Measurements from ENCODE around the gene RPLP1.

The RPLP1 gene

DNA sequence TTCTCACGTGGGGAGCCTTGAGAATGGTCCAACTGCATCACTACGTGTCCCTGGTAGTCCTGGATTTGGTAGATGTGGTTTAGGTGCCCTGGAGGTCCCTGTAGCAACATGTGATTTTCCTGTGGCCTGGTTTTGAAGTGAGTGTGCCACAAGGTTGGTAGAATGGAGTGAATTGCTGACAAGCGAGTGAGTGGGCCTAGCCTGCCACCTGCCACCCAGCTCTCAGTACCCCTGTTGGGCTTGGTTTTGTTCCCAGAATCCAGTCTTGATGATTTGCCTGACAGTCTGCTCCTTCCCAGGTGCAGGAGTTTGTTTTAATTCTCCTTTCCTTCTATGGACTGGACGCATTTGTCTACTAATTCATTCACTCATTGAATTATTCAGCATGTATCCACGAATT lies 19.4 kb downstream of the RPLP1 start:
- no peak for DNase-seq

DNA sequence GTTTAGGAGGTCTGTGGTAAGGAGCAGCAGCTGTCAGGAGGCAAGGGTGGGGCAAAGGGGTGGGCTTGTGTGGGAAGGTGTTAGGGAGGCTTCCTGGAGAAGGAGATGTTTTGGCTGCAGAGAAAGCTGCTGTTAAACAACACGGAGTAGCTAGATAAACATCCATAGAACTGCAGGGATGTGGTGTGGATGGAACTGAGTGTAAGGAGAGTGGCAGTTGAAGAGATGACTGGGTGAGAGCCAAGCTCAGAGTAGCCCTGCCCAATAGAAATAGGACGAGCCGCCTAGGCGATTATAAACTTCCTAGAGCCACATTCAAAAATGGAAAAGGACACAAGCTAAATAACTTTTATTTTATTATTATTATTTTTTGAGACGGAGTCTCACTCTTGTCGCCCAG lies 19.9 kb downstream of the RPLP1 start:
- DNase-seq: no peak

DNA sequence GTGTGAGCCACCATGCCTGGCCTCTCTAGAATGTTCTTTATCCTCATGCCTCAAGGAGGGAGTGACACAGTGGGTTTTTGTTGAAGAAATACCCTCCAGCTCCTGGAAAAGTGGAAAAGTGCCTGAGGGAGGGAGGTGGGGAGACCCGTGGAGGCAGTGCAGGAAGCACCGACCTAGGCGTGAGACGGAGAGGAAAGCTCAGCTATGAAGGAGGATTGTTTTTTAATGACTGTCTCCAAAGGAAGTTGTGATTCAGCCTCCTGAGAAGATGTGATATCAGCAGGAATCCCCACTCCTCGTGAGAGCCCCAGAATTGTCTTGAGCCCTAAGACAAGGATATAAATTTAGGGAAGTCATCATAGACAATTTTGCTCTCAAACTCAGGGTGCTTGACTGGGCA lies 21.7 kb downstream of the RPLP1 start:
- no peak for DNase-seq

DNA sequence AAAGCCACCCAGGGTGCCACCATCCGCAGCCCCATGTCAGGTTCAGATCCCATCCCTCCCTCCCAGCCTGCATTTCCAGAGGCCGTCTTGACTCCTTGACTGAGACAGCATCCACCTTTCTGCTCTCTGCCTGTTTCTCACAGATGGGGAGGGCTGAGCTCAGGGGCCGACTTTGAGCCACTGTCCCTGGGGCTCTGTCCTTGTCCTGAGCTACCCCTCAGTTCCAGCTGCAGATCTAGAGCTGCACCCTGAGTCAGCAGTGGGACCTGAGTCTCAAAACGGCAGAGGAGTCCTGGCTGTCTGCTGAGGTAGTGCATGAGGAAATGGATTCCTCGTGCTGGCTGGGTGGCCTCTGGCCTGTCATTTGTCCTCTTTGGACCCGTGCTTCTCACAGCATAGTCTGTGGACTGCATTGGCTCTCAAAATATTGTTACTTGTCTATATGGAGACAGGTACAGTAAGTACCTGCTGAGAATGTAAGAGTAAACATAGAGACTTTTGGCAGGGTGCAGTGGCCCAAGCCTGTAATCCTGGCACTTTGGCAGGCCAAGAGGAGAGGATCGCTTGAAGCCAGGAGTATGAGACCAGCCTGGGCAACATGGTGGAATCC lies 22.3 kb downstream of the RPLP1 start:
- no peak for DNase-seq

DNA sequence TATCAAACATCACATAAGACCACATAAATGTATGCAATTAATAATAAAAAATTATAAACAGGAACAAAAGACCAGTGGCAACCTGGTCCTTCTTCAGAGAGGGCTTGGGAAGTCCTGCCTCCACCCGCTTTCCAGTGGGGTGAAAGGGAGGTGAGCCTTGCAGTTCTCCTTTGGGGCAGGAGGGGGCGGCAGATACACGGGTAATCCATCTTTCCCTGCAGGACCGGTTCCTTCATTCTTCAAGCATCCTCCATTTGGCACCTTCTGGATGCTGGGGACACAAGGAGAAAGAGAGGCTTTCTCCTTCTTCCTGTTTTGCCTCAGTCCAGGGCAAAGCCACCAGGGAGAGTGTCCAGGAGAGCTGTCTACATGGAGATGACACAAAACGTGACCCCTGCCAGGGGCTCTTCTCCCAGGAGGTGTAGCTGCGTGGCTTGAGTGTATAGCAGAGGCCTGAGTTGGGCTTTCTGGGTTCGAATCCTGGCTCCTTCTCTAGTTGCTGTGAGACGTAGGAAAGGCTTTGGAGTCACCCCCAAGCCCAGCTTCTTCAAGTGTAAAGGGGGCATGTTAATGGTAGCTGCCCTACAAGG lies 23.2 kb downstream of the RPLP1 start:
- DNase-seq: peak; percentile 67

DNA sequence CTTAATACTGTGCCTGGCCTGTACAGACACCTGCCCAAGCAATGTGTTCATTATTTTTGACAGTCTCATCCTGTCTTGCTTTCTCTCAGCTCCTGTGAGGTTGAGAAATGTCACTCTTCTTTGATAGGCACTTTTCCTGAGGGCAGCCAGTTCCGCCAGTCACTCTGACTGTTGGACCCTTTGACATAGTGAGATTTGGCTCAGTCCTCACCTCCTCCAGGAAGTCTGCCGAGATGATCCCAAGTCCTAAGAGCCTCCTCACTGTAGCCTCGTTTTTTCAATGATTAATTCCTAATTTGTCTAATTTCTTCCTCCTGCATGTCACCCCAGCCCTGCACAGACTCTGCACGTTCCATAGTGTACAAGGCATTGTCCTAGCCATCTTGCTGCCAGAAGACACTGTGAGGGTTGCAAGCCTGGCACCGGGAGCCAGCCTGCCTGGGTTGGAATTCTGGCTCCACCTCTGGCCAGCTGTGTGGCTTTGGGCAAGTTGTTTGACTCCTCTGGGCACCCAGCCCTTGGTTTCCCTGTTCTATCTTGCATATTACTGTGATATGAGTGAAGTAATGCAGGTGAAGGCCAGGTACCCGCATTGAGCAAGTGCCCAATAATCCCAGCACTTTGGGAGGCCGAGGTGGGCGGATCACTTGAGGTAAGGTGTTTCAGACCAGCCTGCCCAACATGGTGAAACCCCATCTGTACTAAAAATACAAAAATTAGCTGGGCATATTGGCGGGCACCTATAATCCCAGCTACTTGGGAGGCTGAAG lies 24.3 kb downstream of the RPLP1 start:
- no peak for DNase-seq

DNA sequence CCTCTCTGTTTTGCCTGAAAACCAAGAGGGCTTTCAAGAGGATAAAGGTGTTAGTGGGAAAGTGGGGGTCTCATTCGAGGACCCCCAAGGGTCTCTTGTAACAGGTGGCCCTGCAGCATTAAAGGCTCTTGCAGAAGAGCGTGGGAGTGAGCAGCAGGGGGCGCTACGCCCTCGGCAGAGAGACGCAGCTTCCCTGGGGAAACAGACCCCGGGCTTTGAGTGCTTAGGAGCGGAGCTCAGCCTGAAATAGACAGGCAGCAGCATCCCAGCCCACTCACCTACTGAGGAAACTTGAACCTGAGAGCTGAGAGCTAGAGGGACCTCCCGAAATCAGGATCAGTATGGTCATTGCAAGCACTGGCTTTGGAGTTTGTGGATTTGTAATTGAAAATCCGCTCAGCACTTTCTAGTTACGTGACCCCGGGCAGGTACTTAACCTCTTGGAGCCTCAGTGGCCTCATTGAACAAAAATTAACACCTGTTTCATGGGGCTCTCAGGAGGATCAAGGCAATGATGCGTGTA lies 25.7 kb downstream of the RPLP1 start:
- DNase-seq: peak; percentile 85

DNA sequence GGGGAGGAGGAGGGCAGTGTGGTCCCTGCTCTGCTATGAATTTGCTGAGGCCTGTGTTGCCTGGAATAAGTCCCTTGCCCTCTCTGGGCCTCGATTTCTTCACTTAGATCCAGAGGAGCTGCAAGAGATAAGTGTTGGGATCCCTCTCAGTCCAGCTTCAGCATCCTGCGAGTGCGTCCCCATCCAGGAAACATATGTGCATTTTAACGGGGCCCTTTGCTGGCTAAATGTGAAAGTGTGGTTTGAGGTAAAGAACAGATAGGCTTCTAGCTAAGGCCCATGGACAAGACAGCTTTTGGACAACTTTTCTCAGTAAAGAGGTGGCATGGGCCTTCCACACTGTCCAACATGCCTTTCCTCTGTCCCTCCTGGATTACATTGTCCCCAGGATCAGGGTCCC lies 26.5 kb downstream of the RPLP1 start:
- DNase-seq: no peak

DNA sequence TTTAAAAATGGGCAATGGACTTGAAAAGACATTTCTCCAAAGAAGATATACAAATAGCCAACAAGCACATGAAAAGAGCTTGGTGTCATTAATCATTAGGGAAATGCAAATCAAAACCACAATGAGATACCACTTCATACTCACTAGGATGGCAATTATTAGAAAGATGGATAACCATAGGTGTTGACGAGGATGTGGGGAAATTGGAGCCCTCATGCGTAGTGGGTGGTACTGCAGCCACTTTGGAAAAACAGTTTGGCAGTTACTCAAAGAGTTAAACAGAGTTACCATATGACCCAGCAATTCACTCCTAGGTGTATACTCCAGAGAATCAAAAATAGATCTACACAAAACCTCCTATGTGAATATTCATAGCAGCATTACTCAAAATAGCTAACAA lies 27.4 kb downstream of the RPLP1 start:
- no peak for DNase-seq

DNA sequence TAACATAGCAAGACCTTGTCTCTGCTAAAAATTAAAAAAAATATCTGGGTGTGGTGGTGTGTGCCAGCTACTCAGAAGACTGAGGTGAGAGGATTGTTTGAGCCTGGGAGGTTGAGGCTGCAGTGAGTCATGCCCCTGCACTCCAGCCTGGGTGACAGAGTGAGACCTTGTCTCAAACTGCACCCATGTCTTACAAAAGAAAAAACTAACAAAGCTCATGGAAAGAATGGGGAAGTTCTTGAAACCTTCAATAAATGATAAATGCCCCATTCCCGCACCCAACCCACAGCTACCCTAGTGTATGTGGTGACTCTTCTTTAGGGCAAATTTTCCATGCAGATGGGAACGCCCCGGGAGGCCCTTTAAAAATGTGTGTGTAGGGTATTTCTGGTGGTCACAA lies 28.3 kb downstream of the RPLP1 start:
- no peak for DNase-seq

DNA sequence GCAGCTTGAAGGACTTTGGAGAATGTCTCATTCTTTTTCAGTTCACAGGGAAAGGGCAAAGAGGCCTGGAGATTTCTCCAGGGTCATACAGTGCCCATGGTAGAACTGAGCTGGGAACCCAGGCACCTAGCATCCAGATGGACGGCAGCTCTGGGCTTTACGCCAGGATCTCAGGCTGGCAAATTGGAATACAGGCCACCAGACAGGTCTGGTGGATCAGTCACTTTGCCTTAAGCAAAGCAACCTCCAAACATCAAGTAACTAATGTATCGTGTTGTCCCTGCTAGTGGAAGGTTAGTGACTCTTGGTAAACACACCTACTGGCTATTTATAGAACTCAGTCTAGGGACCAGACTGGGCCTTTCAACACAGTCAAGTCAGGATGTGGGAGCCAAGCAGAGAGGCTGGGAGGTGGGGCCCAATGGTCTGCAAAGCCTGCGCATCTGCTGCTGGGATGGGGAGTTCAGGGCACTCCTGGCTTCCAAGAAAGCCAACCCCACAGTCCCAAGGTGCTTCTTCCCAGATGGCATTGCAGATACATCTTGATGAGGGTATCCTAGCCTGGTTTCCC lies 30.2 kb downstream of the RPLP1 start:
- DNase-seq: no peak

DNA sequence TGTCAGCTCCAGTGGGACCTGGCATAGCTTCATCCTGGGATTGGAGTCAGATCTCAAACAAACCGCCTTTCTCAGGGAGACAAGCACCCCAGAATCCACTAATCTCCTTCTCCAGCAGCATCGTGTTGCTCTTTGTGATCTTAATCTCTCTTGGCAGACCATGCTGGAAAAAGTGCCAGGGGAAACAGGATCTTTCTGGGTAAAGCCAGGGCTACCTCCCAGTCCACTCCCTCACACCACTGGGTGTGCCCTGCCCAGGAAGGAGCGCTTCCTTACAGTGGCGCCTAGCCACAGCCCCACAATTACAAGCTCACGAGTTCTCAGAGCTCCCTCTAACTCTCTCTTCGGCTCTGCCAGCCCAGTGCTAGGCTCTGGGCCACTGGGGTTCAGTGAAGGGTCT lies 32.2 kb downstream of the RPLP1 start:
- DNase-seq: no peak

DNA sequence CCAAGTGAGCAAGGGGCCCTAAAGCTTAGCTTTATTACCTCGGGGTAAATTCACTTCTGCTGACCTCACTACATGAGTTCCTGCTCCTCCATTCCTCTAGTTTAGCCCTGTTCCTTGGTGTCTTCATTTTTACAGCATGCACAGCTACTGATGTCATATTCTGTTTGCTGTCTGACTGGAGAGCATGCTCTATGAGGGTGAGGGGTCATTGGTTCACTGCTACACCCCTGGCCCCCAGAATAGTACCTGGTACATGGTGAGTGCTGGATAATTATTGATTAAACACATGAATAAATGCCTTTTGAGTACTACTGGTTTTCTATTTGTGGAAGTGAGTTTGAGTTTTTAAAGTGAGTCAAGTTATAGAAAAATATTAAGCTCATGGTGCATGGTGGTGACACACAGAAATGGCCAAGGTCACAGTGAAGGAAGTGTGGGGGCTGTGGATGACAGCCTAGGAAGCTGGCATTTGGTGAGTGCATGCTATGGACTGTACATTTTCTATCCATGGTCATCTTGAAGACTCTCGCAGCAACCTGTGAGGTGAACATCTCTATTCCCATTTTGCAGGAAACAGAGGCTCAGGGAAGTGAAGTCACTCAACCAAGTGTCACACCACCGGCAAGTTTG lies 34.0 kb downstream of the RPLP1 start:
- no peak for DNase-seq

DNA sequence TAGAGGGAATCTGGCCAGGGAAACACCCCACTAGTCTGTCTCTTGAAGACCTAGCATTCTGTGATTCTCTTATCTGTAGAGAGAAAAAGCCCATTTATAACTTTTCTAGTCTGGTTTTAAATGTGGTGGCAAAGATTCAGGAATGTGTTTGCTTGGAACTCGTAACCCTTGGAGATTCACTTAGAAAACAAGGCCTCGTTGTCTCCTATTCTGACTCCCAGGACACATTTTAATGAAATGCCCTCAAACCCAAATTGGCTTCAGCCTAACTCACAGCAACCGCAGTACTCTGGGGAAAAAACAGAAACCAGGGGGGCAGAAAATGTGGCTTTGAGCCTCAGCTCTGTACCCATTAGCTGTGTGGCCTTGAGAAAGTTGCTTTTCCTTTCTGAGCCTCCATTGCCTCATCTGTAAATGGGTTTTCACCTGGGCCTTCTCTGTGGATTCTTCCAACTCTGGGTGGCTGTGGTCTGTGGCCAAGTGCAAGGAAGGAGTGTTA lies 36.5 kb downstream of the RPLP1 start:
- no peak for DNase-seq

DNA sequence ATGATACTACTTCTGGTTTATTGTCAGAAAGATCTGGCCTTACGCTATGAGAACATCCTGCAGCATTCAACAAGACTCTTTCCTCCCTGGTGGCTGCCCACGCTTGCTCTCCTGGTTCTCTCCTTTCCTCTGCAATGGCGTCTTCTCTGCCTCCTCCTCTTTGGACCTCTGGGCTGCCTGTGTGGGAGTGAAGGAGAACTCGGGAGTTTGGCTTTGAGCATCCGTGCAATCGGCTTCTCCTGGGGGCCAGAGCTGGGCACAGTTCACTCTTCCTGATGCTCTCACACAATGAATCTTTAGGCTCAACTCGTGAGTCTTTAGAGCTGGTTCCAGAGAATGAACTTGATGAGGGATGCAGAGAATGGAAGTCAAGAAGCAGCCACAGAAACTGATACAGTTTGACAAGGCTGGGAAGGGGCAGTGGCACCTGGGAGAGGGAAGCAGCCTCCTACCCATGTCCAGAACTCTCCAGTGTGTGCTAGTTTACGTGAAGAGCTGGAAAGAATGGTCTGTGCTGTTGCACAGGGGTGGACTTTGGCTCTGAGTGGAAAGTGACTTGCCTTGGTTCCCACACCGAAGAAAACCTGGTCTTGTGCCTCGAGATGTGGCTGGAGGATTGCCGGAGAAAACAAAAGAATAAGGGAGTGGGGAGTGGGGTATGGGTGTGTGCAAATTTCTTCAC lies 37.9 kb downstream of the RPLP1 start:
- no peak for DNase-seq

DNA sequence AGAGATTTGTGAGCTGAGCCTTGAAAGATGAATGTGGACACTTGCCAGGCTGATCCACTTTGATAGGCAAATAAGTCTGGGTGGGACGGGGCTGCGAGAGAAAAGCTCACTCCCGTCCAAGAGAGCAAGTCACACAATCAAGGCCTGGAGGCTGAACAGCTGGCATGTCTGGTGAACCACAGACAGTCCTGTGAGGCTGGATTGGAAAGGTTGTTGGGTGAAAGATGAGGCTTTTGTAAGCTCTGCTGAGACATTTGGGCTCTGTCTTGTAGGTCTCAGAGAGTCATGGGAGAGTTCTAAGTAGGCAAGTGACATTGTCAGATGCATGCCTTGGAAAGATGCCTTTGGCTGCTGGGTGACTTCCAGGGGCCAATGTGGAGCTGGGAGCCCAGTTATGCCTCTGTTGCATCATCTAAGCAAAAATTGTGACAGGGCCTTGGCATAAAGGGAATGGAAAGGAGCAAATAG lies 38.5 kb downstream of the RPLP1 start:
- DNase-seq: no peak

DNA sequence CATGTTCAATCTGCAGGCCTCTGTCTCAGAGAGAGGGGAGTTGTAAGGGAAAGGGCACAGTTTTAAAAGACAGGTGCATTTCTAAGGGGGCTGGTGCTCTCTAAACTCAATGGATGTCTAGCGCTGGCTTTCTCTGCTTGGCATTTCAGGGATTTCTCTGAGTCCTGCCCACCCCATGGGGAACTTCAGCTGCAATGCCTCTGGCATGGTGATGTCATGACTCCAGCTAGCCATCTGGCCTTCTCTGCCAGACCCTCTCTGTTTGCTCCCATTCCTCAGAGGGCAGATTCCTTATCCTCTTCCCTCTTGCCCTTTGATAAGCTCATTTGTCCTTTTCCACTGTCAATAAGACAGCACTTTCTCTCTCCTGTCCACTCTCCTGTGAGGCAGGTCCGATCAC lies 40.8 kb downstream of the RPLP1 start:
- DNase-seq: no peak

DNA sequence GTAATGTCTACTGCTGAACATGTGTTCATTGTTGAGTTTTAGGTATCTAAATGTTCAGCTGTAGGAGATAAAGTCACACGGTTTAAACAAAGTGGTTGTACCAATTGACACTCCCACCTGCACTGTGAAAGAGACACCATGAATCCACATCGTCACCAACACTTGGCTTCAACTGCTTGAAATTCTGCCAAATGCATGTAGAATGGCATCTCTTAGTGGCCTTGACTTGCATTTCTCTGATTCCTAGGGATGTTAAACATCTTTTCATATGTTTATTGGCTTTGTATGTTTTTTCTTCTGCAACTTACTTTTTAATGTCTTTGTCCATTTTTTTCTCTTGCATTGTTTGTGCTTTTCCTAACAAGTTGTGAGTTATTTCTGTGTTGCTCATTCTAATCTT lies 43.4 kb downstream of the RPLP1 start:
- no peak for DNase-seq

DNA sequence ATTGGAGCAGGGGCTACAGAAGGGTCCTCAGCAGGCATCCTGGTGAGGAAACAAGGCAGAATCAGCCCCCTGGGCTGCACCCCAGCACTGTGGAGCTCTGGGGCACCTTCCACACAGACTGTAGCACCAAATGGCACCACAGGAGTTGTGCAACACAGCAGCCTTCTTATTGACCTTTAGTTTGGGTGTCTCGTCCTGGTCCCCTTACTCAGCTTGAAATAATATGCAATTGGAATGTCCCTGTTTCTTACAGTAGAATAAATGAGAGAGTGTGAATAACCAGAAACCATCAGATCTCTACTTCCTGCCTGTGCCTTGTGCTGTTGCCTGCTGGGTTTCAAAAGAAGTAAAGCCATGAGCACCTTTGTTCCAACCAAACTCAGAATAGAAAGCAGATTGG lies 44.5 kb downstream of the RPLP1 start:
- DNase-seq: no peak

DNA sequence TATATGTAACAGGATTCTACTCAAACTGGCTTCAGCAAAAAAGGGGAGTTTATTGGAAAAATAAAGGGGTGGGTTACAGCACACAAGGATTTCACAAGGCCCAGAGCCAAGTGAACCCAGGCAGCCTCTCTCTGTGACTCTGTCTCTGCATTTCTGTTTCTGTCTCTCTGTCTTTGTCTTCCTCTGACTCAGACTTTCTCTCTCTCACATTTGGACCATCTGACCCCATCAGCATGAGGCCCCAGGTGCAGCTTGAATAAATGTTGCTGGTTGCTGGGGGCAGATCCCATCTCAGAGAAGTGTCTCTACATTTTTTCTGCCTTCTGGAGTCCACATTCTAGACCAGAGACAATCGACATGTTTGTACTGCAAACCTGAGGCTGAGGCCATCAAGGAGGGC lies 45.0 kb downstream of the RPLP1 start:
- no peak for DNase-seq

DNA sequence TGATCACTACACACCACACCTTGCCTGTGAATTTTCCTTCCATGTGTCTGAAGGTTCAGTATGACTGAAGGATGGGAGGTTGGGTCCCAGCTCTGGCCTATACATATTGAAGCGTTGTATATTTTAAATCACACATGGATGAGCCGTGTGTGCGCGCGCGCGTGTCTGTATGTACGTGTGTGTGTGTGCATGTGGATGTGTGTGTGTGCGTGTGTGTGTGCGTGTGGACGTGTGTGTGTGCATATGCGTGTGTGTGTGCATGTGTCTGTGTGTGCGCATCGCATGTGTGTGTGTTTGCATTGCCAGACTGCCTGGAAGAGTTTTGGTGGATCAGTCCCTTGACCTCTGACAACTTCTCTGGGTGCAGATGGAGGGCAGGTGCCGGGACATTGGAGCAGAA lies 45.7 kb downstream of the RPLP1 start:
- DNase-seq: no peak

DNA sequence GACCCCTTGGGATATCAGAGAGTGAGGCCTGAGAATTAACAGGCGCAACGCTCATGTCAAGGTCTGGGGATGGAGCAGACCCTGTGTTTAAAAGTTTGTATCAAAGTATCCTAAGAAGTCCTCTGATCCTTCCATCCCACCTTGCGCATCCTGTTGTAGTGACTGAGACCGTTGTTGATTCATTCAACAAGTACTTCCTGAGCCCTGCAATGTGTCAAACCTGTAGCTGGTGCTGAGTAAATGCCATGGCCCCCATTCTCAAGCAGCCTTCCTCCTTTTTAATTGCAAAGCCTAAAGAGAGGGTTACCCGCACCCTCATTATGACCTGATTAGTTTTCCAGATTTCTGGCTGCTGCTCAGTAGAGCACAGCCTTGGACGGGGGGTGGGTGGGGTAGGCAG lies 46.4 kb downstream of the RPLP1 start:
- no peak for DNase-seq

All from NCI-H1436 (cell line).